ENCODE data around the gene CAPZB.

CAPZB gene

DNA sequence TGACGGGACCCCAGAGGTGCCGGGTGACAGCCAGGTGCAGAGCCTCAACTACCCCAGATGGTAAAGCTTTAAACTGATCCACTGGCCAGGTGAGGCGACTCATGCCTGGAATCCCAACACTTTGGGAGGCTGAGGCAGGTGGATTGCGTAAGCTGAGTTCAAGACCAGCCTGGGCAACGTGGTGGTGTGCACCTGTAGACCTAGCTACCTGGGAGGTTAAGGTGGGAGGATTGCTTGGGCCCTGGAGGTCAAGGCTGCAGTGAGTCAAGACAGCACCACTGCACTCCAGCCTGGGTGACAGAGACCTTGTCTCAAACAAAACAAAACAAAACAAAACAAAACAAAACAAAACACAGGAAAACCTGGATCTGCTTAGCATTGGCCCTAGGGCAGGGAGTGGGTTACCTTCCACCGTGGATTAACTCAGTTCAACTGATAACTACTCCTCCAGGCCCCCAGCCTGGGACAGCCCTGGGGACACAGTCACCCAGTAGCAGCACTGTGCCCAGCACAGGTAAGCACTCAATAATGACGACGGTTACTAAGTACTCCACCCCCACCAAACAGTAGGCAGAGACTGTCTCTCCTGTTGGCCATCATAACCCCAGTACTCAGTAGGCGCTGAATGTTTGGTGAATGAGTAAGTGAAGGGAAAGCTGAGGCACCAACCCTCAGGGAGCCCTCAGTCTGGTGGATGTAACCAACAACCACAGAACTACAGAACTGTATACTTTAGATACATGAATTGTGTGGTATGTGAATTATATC is 151.6 kb downstream of the CAPZB start:
- WGBS, 2 experiments (ENCODE audit: insufficient coverage in 2 of 2), result 81 to 97% methylated on average over 5 to 6 of the region's 9 CpGs
- peaks cover 4% of the 10 kb centered on the region for H3K4me1 ChIP-seq (ENCODE audit: control insufficient read depth, insufficient read depth, low read length, poor library complexity, severe bottlenecking)
- H3K9me3 ChIP-seq (ENCODE audit: control insufficient read depth, low read length), result no peaks in the 10 kb centered on the region
- peaks cover 6% of the 10 kb centered on the region for H3K36me3 ChIP-seq (ENCODE audit: control insufficient read depth, insufficient read depth, low read length)
- H3K4me3 ChIP-seq (ENCODE audit: extremely low read depth, insufficient read depth, low read length, poor library complexity, severe bottlenecking), result no peak overlapping the region
- no peak overlapping the region for H3K27ac ChIP-seq (ENCODE audit: low read depth, low read length, severe bottlenecking)

DNA sequence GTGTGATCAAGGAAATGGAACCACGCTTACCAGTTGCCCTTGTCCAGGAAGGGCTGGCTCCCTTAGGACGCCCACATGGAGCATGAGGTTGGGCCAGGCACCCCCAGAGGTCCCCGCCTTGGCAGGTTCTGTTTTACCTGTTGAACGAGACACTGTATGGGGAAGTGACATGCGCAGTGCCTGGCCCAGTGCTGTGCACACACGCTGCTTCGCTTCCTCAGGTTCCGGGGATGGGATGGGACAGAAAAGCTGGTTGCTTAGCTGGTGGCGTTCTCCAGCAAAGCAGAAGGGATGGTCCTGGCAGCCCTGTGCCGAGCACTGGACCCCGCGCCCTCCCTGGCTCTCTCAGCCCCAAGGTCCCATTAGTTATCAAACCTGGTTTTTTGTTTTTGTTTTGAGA is 152.5 kb downstream of the CAPZB start:
- no peak overlapping the region for H3K4me3 ChIP-seq (ENCODE audit: extremely low read depth, insufficient read depth, low read length, poor library complexity, severe bottlenecking)
- 89 to 94% methylated on average over 9 to 12 of the region's 12 CpGs for WGBS, 2 experiments (ENCODE audit: insufficient coverage in 2 of 2)
- H3K9me3 ChIP-seq (ENCODE audit: control insufficient read depth, low read length), result no peaks in the 10 kb centered on the region

GRCh38 chr1:19331262-19331878 is 154.0 kb downstream of the CAPZB start:
- Histone ChIP-seq H3K36me3 (ENCODE audit: control insufficient read depth, insufficient read depth, low read length) (peaks cover 8% of the 10 kb centered on the region), H3K4me3 (ENCODE audit: extremely low read depth, insufficient read depth, low read length, poor library complexity, severe bottlenecking) (no peak overlapping the region), H3K9me3 (ENCODE audit: control insufficient read depth, low read length) (no peaks in the 10 kb centered on the region), H3K4me1 (ENCODE audit: control insufficient read depth, insufficient read depth, low read length, poor library complexity, severe bottlenecking) (peaks cover 4% of the 10 kb centered on the region), H3K27ac (ENCODE audit: low read depth, low read length, severe bottlenecking) (no peak overlapping the region)
- 91 to 92% methylated on average over 8 to 13 of the region's 13 CpGs for WGBS, 2 experiments (ENCODE audit: insufficient coverage in 2 of 2)

More for the DNA sequence above, 152.5 kb downstream of the CAPZB start:
- Histone ChIP-seq H3K36me3 (ENCODE audit: control insufficient read depth, insufficient read depth, low read length) (no peaks in the 10 kb centered on the region), H3K4me1 (ENCODE audit: control insufficient read depth, insufficient read depth, low read length, poor library complexity, severe bottlenecking) (peaks cover 4% of the 10 kb centered on the region), H3K27ac (ENCODE audit: low read depth, low read length, severe bottlenecking) (no peak overlapping the region)

DNA sequence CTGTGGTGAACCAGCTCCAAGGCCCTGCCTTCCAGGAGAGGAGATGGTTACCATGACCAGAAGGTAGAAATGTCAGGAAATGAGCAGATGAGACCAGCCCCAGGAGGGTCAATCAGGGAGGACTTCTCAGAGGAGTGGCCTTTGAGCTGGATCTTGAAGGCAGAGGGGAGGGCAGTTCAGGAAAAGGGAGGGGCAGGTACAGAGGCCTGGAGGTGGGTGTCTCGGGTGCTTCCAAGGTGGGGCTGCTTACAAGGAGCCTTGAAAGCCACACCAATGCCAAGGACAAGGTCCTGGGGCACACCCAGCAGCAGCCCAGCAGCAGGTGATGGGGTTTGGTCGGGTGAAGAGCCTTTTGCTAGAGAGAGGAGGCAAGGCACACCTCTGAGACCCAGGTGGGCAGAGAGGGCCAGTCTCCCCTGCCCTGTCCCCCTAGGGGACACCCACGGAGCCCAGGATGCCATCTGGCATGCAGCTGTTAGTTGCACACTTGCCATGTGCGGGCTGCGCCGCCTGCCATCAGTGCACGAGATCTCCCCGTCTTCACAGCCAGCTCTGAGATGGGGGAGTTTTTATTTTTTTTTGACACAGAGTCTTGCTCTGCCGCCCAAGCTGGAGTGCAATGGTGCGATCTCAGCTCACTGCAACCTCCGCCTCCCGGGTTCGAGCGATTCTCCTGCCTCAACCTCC is 154.7 kb downstream of the CAPZB start:
- Histone ChIP-seq H3K9me3 (ENCODE audit: control insufficient read depth, low read length) (no peaks in the 10 kb centered on the region), H3K4me3 (ENCODE audit: extremely low read depth, insufficient read depth, low read length, poor library complexity, severe bottlenecking) (no peak overlapping the region), H3K4me1 (ENCODE audit: control insufficient read depth, insufficient read depth, low read length, poor library complexity, severe bottlenecking) (peaks cover 4% of the 10 kb centered on the region), H3K27ac (ENCODE audit: low read depth, low read length, severe bottlenecking) (no peak overlapping the region), H3K36me3 (ENCODE audit: control insufficient read depth, insufficient read depth, low read length) (peaks cover 15% of the 10 kb centered on the region)
- whole genome bisulfite sequencing, 2 experiments (ENCODE audit: insufficient coverage in 2 of 2), result 87 to 92% methylated on average over 5 to 6 of the region's 14 CpGs

GRCh38 chr1:19329611-19330010 is 155.7 kb downstream of the CAPZB start:
- Histone ChIP-seq H3K9me3 (ENCODE audit: control insufficient read depth, low read length) (no peaks in the 10 kb centered on the region), H3K27ac (ENCODE audit: low read depth, low read length, severe bottlenecking) (no peak overlapping the region), H3K4me1 (ENCODE audit: control insufficient read depth, insufficient read depth, low read length, poor library complexity, severe bottlenecking) (peaks cover 4% of the 10 kb centered on the region), H3K36me3 (ENCODE audit: control insufficient read depth, insufficient read depth, low read length) (peaks cover 24% of the 10 kb centered on the region), H3K4me3 (ENCODE audit: extremely low read depth, insufficient read depth, low read length, poor library complexity, severe bottlenecking) (no peak overlapping the region)
- 92 to 94% methylated on average over 5 of the region's 5 CpGs for WGBS, 2 experiments (ENCODE audit: insufficient coverage in 2 of 2)

DNA sequence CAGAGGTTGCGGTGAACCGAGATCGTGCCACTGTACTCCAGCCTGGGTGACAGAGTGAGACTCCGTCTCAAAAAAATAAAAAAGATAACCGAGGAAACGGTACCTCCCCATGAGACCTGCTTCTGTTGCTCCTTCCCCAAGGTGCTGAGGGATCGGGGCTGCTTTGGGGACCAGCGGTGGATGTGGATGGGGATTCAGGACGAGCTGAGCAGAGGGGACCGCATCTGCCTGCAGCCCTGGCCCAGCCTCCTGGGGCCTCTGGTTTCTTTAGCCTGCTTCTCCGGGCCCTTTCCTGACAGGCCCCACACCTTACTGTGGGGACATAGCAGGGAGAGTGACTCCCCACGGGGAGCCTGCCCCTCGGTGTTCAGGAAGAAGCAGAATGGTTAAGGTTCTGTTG is 156.2 kb downstream of the CAPZB start:
- Histone ChIP-seq H3K36me3 (ENCODE audit: control insufficient read depth, insufficient read depth, low read length) (peaks cover 28% of the 10 kb centered on the region), H3K27ac (ENCODE audit: low read depth, low read length, severe bottlenecking) (no peak overlapping the region), H3K4me1 (ENCODE audit: control insufficient read depth, insufficient read depth, low read length, poor library complexity, severe bottlenecking) (peaks cover 3% of the 10 kb centered on the region), H3K4me3 (ENCODE audit: extremely low read depth, insufficient read depth, low read length, poor library complexity, severe bottlenecking) (no peak overlapping the region), H3K9me3 (ENCODE audit: control insufficient read depth, low read length) (no peaks in the 10 kb centered on the region)
- 95 to 97% methylated on average over 11 of the region's 13 CpGs for WGBS, 2 experiments (ENCODE audit: insufficient coverage in 2 of 2)

- H3K4me1 ChIP-seq (ENCODE audit: control insufficient read depth, insufficient read depth, low read length, poor library complexity, severe bottlenecking), result no peaks in the 10 kb centered on the region
- no peak overlapping the region for H3K27ac ChIP-seq (ENCODE audit: low read depth, low read length, severe bottlenecking)
- peaks cover 32% of the 10 kb centered on the region for H3K36me3 ChIP-seq (ENCODE audit: control insufficient read depth, insufficient read depth, low read length)
- WGBS, 2 experiments (ENCODE audit: insufficient coverage in 2 of 2), result 98% methylated on average over 8 to 17 of the region's 18 CpGs
- H3K4me3 ChIP-seq (ENCODE audit: extremely low read depth, insufficient read depth, low read length, poor library complexity, severe bottlenecking), result no peak overlapping the region
- no peaks in the 10 kb centered on the region for H3K9me3 ChIP-seq (ENCODE audit: control insufficient read depth, low read length)
Observed at GRCh38 chr1:19328486-19328885, 156.9 kb downstream of the CAPZB start.

DNA sequence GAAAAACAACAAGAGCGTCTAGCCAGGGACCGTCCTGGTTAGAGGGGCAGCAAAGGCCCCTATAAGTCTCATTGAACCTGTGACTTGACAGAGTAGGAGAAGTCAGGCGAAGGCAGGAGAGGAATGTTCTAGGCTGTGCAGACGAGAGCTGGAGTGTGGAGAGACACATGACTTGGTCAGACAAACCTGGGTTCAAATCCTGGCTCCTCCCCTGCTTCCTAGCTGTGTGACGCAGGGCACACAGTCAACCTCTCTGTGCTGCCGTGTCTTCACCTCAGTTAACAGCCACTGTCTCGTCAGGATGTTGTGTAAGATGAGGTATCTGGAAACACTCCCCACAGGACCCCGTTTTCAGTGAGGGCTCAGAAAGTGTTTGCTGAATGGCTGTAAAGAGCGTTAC is 157.6 kb downstream of the CAPZB start:
- no peak overlapping the region for H3K4me3 ChIP-seq (ENCODE audit: extremely low read depth, insufficient read depth, low read length, poor library complexity, severe bottlenecking)
- H3K27ac ChIP-seq (ENCODE audit: low read depth, low read length, severe bottlenecking), result no peak overlapping the region
- WGBS, 2 experiments (ENCODE audit: insufficient coverage in 2 of 2), result 93 to 97% methylated on average over 7 to 9 of the region's 9 CpGs
- peaks cover 32% of the 10 kb centered on the region for H3K36me3 ChIP-seq (ENCODE audit: control insufficient read depth, insufficient read depth, low read length)
- no peaks in the 10 kb centered on the region for H3K4me1 ChIP-seq (ENCODE audit: control insufficient read depth, insufficient read depth, low read length, poor library complexity, severe bottlenecking)
- no peaks in the 10 kb centered on the region for H3K9me3 ChIP-seq (ENCODE audit: control insufficient read depth, low read length)

GRCh38 chr1:19327301-19327700 is 158.0 kb downstream of the CAPZB start:
- H3K27ac ChIP-seq (ENCODE audit: low read depth, low read length, severe bottlenecking), result no peak overlapping the region
- no peaks in the 10 kb centered on the region for H3K4me1 ChIP-seq (ENCODE audit: control insufficient read depth, insufficient read depth, low read length, poor library complexity, severe bottlenecking)
- 93 to 97% methylated on average over 12 to 13 of the region's 16 CpGs for WGBS, 2 experiments (ENCODE audit: insufficient coverage in 2 of 2)
- no peak overlapping the region for H3K4me3 ChIP-seq (ENCODE audit: extremely low read depth, insufficient read depth, low read length, poor library complexity, severe bottlenecking)
- no peaks in the 10 kb centered on the region for H3K9me3 ChIP-seq (ENCODE audit: control insufficient read depth, low read length)
- H3K36me3 ChIP-seq (ENCODE audit: control insufficient read depth, insufficient read depth, low read length), result peaks cover 32% of the 10 kb centered on the region

GRCh38 chr1:19326748-19327065 is 158.6 kb downstream of the CAPZB start:
- no peaks in the 10 kb centered on the region for H3K4me1 ChIP-seq (ENCODE audit: control insufficient read depth, insufficient read depth, low read length, poor library complexity, severe bottlenecking)
- H3K36me3 ChIP-seq (ENCODE audit: control insufficient read depth, insufficient read depth, low read length), result peaks cover 32% of the 10 kb centered on the region
- no peaks in the 10 kb centered on the region for H3K9me3 ChIP-seq (ENCODE audit: control insufficient read depth, low read length)
- no peak overlapping the region for H3K4me3 ChIP-seq (ENCODE audit: extremely low read depth, insufficient read depth, low read length, poor library complexity, severe bottlenecking)
- WGBS, 2 experiments (ENCODE audit: insufficient coverage in 2 of 2), result 83 to 91% methylated on average over 5 to 6 of the region's 6 CpGs
- no peak overlapping the region for H3K27ac ChIP-seq (ENCODE audit: low read depth, low read length, severe bottlenecking)

All from mesodermal cell (in vitro differentiated cells).